Left lung (tissue), 10 donors: ENCODE measurements around the gene SLC2A4. TPM values are rescaled to one million over a fixed set of nuclear protein-coding genes. Genes with fewer than 3 reads are reported as not detected.
A peak's percentile ranks its signal among the peaks of the same experiment; 100 is the strongest.

Source experiments
- ATAC-seq: fragments of 200-7000 bp; cut with Tn5 transposase; one replicate; pipeline ENCODE4 v1.9.1; 2020; ENCODE audit warnings: moderate library complexity
- DNase-seq, 4 donors: peaks; one replicate each; pipeline ENCODE4 v3.0.0-alpha.2; 2013 to 2020
- H3K27ac ChIP-seq, 2 donors: fragments of 200-600 bp; sonication (generic) in 1 of 2; one replicate each; pipeline versions ENCODE4 v1.5.0 to v1.8.0; 2020 to 2021
- H3K27me3 ChIP-seq, 2 donors: fragments of 200-600 bp; sonication (generic) in 1 of 2; one replicate each; pipeline versions ENCODE4 v1.5.0 to v1.8.0; 2020 to 2021
- H3K36me3 ChIP-seq, 2 donors: fragments of 200-600 bp; sonication (generic) in 1 of 2; one replicate each; pipeline versions ENCODE4 v1.5.0 to v1.8.0; 2020 to 2021
- H3K4me1 ChIP-seq, 2 donors: fragments of 200-600 bp; one replicate each; pipeline ENCODE4 v1.8.0; 2021
- H3K4me3 ChIP-seq, 2 donors: fragments of 200-600 bp; sonication (generic) in 1 of 2; one replicate each; pipeline versions ENCODE4 v1.5.0 to v1.8.0; 2020 to 2021; ENCODE audit warnings: mild to moderate bottlenecking in 1 of 2
- H3K9me3 ChIP-seq, 2 donors: fragments of 200-600 bp; sonication (generic) in 1 of 2; one replicate each; pipeline versions ENCODE4 v1.5.0 to v1.8.0; 2020 to 2021
- intact Hi-C, 2 donors: fragments of 100-400 bp; cut with DNase I; formaldehyde crosslinking; loops; one replicate each; pipeline versions ENCODE4 v1.11.2 to v1.14.2; 2022
- polyA plus RNA-seq, 6 donors: library from polyadenylated mRNA; unstranded; fragments of 120-200 nt; gene quantifications; one replicate each; pipeline ENCODE4 v1.2.1, GENCODE V29; 2013; ENCODE audit not compliant: insufficient read length in 6 of 6
- total RNA-seq, 2 donors: library from RNA; stranded (reverse); fragmentation: NEBNext Ultra II Directional; extraction: Animal tissue kit (Norgen Biotek cat#: 25700); gene quantifications; one replicate each; pipeline ENCODE4 v1.2.1, GENCODE V29; 2021
- TF ChIP-seq, protein P1 (sequence below), 2 donors: fragments of 200-600 bp; sonication (generic) in 1 of 2; IDR thresholded peaks; one replicate each; pipeline versions ENCODE4 v1.5.0 to v1.8.0; 2021; ENCODE audit warnings: antibody characterized with exemption in 2 of 2
- donor health status: DM: no; HTN: yes; CAD: no.
- donor health status: DM: no; HTN: no; CAD: no.

Gene SLC2A4
- total and polyA plus RNA-seq, 8 donors = 0.60 to 1.5 (median 1.1) TPM

DNA sequence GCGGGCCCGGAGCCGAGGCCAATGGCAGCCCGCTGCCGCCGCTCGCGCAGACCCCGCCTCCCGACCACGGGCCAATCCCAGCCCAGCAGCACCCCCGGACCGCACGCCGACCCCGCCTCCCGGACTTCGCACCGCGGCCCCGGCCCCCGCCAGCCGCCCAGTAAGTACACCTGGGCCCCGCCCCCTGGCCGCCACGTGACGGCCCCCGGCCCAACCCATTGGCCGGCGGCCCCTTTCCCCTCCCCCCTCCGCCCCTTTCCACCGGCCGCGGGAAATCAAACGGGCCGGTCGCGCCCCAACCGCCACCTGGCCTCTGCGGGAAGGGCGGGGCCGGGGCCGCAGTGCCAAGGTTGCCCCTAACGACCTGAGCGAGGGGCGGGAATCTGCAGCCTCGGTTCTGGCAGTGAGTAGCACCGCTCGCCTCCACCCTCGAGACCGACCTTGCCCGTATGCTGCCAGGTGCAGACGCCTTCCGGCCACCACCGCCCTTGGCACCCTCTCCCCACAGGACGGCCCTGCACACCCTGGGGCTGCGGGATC, 13.2 kb downstream of the SLC2A4 start, which contains the start of gene YBX2:
YBX2 (minus strand) TSS at position 26 of the 540 bp plus-strand sequence. CDS start 139 bp downstream, outside the sequence.
- Histone ChIP-seq H3K36me3 (no peaks in the 10 kb centered on the region), H3K9me3 (no peaks in the 10 kb centered on the region), H3K27ac (no peak within 1 kb of the TSS), H3K27me3 (peaks cover 26 to 82% of the 10 kb centered on the region in 2 donors), H3K4me1 (peaks cover 13 to 33% of the 10 kb centered on the region in 2 donors), H3K4me3 (peak within 1 kb of the TSS; percentile 7 to 23)
- ATAC-seq (peak; percentile 63), DNase-seq (peak in 3 of 4 donors; percentile 50 to 88 (median 62))
- intact Hi-C loops = loop anchor here (10.0 kb wide), 1 partner anchor 250 kb away; the partner anchor contains the start of gene SLC16A11 (in 2 of the 2)
- TF ChIP-seq, protein P1, sequence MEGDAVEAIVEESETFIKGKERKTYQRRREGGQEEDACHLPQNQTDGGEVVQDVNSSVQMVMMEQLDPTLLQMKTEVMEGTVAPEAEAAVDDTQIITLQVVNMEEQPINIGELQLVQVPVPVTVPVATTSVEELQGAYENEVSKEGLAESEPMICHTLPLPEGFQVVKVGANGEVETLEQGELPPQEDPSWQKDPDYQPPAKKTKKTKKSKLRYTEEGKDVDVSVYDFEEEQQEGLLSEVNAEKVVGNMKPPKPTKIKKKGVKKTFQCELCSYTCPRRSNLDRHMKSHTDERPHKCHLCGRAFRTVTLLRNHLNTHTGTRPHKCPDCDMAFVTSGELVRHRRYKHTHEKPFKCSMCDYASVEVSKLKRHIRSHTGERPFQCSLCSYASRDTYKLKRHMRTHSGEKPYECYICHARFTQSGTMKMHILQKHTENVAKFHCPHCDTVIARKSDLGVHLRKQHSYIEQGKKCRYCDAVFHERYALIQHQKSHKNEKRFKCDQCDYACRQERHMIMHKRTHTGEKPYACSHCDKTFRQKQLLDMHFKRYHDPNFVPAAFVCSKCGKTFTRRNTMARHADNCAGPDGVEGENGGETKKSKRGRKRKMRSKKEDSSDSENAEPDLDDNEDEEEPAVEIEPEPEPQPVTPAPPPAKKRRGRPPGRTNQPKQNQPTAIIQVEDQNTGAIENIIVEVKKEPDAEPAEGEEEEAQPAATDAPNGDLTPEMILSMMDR (IDR thresholded peaks at IDR 0.05) = no peak

GRCh38 chr17:7295230-7296180, 14.0 kb downstream of the SLC2A4 start:
- Histone ChIP-seq H3K4me1 (peaks cover 13 to 33% of the 10 kb centered on the region in 2 donors), H3K36me3 (no peaks in the 10 kb centered on the region), H3K9me3 (no peaks in the 10 kb centered on the region), H3K27ac (no peak overlapping the region), H3K27me3 (peaks cover 26 to 74% of the 10 kb centered on the region in 2 donors), H3K4me3 (no peak overlapping the region)
- DNase-seq (no peak), ATAC-seq (no peak)
- intact Hi-C loops = loop anchor here (10.0 kb wide), 1 partner anchor 251 kb away; the partner anchor contains the start of gene SLC16A11 (in 2 of the 2)
- TF ChIP-seq, protein P1 (IDR thresholded peaks at IDR 0.05) = no peak

DNA sequence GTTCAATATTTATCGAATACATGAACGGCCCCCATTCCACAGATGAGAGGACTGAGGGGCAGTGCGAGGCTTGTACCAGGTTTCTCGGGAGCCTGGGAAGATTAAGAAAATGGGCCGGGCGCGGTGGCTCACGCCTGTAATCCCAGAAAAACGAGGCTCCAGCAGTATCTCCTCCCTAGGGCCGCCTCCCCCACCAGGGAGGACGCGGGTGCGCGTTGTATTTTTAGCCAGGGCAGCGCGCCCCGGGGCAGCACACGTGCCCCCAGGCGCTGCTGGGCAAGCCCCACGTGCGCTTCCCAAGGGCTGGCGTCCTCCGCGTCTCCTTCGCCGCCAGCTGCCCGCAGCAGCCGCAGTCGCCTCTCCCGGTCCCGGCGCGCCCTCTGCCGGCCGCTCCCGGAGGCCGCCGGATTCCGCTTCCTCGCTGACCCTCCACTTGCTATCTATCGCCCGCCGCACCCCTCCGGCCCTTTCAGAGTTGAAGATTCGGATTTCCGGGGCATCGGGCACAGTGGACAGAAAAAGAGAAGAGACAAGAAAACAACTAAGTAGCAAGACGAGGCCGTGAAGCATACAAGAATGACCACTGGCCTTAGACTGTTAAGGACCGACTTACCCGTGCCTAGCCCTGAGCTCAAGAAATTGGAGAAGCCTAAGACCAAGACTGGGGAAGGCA, 14.8 kb downstream of the SLC2A4 start:
- peak; percentile 70 to 98 (median 82) for DNase-seq
- Histone ChIP-seq H3K27ac (no peak overlapping the region), H3K4me3 (no peak overlapping the region), H3K9me3 (no peaks in the 10 kb centered on the region), H3K4me1 (peaks cover 13 to 33% of the 10 kb centered on the region in 2 donors), H3K36me3 (no peaks in the 10 kb centered on the region), H3K27me3 (peaks cover 26 to 66% of the 10 kb centered on the region in 2 donors)
- ATAC-seq = peak; percentile 94
- TF ChIP-seq, protein P1 (IDR thresholded peaks at IDR 0.05) = peak; percentile 86 to 95
- intact Hi-C loops = loop anchor here (10.0 kb wide), 1 partner anchor 252 kb away; the partner anchor contains the start of gene SLC16A11 (in 2 of the 2)

- TF ChIP-seq, protein P1 (IDR thresholded peaks at IDR 0.05) = no peak
- no peak for DNase-seq
These were observed 22.7 kb downstream of the SLC2A4 start for GRCh38 chr17:7304179-7304578.

More at GRCh38 chr17:7304179-7304578, 22.7 kb downstream of the SLC2A4 start:
- H3K4me3 ChIP-seq = no peak overlapping the region
- H3K27me3 ChIP-seq = no peaks in the 10 kb centered on the region
- H3K9me3 ChIP-seq = no peaks in the 10 kb centered on the region
- no peak overlapping the region for H3K27ac ChIP-seq
- peaks cover 6 to 11% of the 10 kb centered on the region in 2 donors for H3K4me1 ChIP-seq
- ATAC-seq = no peak
- peaks cover 0 to 1% of the 10 kb centered on the region in 2 donors for H3K36me3 ChIP-seq
- intact Hi-C loops = no loop called here
